GM19467 (cell line): ENCODE data around the gene OPN1LW.
"Not testable (repeated sequence)": the region's sequence is repeated elsewhere in the genome, so short reads cannot be mapped to it uniquely, and the experiment has no call there.

Experiments
- ATAC-seq: cut with Tn5 transposase; IDR thresholded peaks from one replicate; pipeline ENCODE4 v1.9.1; 2021; ENCODE audit warnings: mild to moderate bottlenecking, moderate library complexity; ENCODE audit not compliant: unreplicated experiment

The OPN1LW gene

GRCh38 chrX:154132366-154132765 is 11.7 kb upstream of the OPN1LW start:
- ATAC-seq: no peak

GRCh38 chrX:154135458-154136229 is 8.4 kb upstream of the OPN1LW start:
- no peak for ATAC-seq

- no peak for ATAC-seq
Measured at GRCh38 chrX:154136627-154137161, 7.3 kb upstream of the OPN1LW start.

- no peak for ATAC-seq
Measured at GRCh38 chrX:154138857-154139256, 5.2 kb upstream of the OPN1LW start.

- no peak for ATAC-seq
Measured at GRCh38 chrX:154140206-154140605, 3.8 kb upstream of the OPN1LW start.

- no peak for ATAC-seq
Measured at GRCh38 chrX:154140742-154141141, 3.3 kb upstream of the OPN1LW start.

GRCh38 chrX:154142386-154142785 is 1.7 kb upstream of the OPN1LW start:
- ATAC-seq: no peak

GRCh38 chrX:154142950-154143745 is 895 bp upstream of the OPN1LW start:
- ATAC-seq: no peak

GRCh38 chrX:154151030-154151429 is 7.0 kb downstream of the OPN1LW start:
- ATAC-seq: not testable (repeated sequence)

- ATAC-seq: not testable (repeated sequence)
Measured at GRCh38 chrX:154156221-154156620, 12.2 kb downstream of the OPN1LW start.

GRCh38 chrX:154157207-154157606 is 13.2 kb downstream of the OPN1LW start:
- not testable (repeated sequence) for ATAC-seq

- not testable (repeated sequence) for ATAC-seq
Measured at GRCh38 chrX:154159345-154159744, 15.3 kb downstream of the OPN1LW start.

GRCh38 chrX:154164902-154165301 is 20.9 kb downstream of the OPN1LW start:
- ATAC-seq: not testable (repeated sequence)

- ATAC-seq: not testable (repeated sequence)
Measured at GRCh38 chrX:154168384-154168783, 24.3 kb downstream of the OPN1LW start.

GRCh38 chrX:154172535-154172943 is 28.5 kb downstream of the OPN1LW start:
- peak; percentile 67 for ATAC-seq

GRCh38 chrX:154174356-154174755 is 30.3 kb downstream of the OPN1LW start:
- ATAC-seq: not testable (repeated sequence)

- not testable (repeated sequence) for ATAC-seq
Measured at GRCh38 chrX:154182296-154182695, 38.3 kb downstream of the OPN1LW start, which contains the start of gene OPN1MW. OPN1MW (plus strand) TSS chrX:154182596; CDS start chrX:154182678, 82 bp downstream.

- not testable (repeated sequence) for ATAC-seq
Measured at GRCh38 chrX:154183794-154184193, 39.8 kb downstream of the OPN1LW start.

GRCh38 chrX:154192846-154193245 is 48.8 kb downstream of the OPN1LW start:
- not testable (repeated sequence) for ATAC-seq

- ATAC-seq: not testable (repeated sequence)
Measured at GRCh38 chrX:154194316-154194715, 50.3 kb downstream of the OPN1LW start.

- not testable (repeated sequence) for ATAC-seq
Measured at GRCh38 chrX:154196466-154196865, 52.4 kb downstream of the OPN1LW start.
